ENCODE results near the gene CPEB1.

GRCh38 chr15:82599862-82600261, 47.3 kb downstream of the CPEB1 start:
- TF ChIP-seq RARB (CRISPR knock-in tag; IDR thresholded peaks at IDR 0.05) (no peak), MAZ (IDR thresholded peaks at IDR 0.05; ENCODE audit: borderline replicate concordance, low read depth, low read length) (no peak), EP300 (IDR thresholded peaks at IDR 0.05) (no peak), KDM5A (IDR thresholded peaks at IDR 0.05) (no peak), NPAS2 (CRISPR knock-in tag; IDR thresholded peaks at IDR 0.05; ENCODE audit: borderline replicate concordance) (no peak), MAX (IDR thresholded peaks at IDR 0.05) (no peak)
- TF ChIP-seq, protein P1, sequence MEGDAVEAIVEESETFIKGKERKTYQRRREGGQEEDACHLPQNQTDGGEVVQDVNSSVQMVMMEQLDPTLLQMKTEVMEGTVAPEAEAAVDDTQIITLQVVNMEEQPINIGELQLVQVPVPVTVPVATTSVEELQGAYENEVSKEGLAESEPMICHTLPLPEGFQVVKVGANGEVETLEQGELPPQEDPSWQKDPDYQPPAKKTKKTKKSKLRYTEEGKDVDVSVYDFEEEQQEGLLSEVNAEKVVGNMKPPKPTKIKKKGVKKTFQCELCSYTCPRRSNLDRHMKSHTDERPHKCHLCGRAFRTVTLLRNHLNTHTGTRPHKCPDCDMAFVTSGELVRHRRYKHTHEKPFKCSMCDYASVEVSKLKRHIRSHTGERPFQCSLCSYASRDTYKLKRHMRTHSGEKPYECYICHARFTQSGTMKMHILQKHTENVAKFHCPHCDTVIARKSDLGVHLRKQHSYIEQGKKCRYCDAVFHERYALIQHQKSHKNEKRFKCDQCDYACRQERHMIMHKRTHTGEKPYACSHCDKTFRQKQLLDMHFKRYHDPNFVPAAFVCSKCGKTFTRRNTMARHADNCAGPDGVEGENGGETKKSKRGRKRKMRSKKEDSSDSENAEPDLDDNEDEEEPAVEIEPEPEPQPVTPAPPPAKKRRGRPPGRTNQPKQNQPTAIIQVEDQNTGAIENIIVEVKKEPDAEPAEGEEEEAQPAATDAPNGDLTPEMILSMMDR (IDR thresholded peaks at IDR 0.05): no peak

Data from A549 (cell line).